Measurements from ENCODE around the gene KRTAP5-1. TPM values are rescaled to one million over a fixed set of nuclear protein-coding genes. Genes with fewer than 3 reads are reported as not detected.

Gene KRTAP5-1
- total RNA-seq, 2 experiments from 2014 or later = not detected

DNA sequence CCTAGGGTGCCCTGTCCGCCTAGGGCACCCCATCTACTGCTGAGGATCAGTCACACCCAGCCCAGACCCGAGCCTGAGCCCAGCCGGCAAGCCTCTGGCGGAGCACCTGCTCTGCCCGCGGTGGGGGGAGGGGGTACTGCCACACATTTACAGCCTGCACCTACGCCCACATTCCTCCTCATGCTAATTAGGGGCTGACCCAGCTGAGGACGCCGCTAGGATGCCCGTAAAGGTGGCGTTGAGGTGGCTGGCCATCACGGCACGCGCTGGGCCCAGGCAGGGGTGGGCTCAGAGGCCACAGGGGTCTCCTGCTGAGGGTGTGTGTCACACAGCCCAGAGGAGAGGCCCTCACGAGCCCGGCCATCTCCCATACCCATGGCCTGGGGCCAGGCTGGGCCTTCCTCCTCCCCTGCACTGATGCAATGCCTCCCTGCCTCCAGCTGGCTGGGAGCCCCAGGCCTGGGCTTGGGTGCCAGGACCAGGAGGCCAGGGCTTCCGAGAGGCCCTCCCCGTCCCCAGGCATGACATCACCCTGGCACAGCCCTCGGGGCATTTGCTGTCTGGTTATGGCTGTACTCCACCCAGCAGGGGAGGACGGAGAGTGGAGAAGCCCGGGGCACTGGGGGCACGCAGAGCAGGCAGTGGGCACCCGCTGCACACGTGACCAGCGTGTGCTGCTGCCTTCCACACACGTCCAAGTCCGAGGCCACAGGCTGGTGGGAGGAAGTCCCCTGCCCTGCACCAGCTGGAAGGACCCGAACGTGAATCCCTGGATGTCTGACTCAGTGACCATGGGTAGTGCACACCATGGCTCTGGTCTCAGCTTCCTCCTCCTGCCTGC, 25.8 kb downstream of the KRTAP5-1 start:
- Histone ChIP-seq H3K4me2 (ENCODE audit: low read length) (no peak overlapping the region), H3K4me3 (ENCODE audit: low read depth, low read length, poor library complexity, severe bottlenecking) (no peak overlapping the region), H3K9me2 (ENCODE audit: insufficient read depth, low read length) (no peaks in the 10 kb centered on the region), H3K9me3 (ENCODE audit: low read length) (no peaks in the 10 kb centered on the region), H3K4me1 (ENCODE audit: insufficient read depth, low read length, poor library complexity, severe bottlenecking) (no peaks in the 10 kb centered on the region), H2AFZ (ENCODE audit: low read length) (no peak overlapping the region), H4K20me1 (ENCODE audit: insufficient read depth, low read length) (no peaks in the 10 kb centered on the region), H3K79me2 (ENCODE audit: insufficient read depth, low read depth, low read length) (no peaks in the 10 kb centered on the region), H3K27ac (ENCODE audit: low read depth, low read length, poor library complexity, severe bottlenecking) (no peak overlapping the region), H3K36me3 (ENCODE audit: insufficient read depth, low read length) (no peaks in the 10 kb centered on the region)
- intact Hi-C loops (cut with micrococcal nuclease; ENCODE audit: unreplicated experiment) = no loop called here
- ChIA-PET CTCF (ENCODE audit: unreplicated experiment) (no interaction called here), POLR2A (no interaction called here)
- BruUV-seq (replicated peaks) = no TSS peak
- no peak for DNase-seq (ENCODE audit: low spot score)
- TF ChIP-seq, protein P1, sequence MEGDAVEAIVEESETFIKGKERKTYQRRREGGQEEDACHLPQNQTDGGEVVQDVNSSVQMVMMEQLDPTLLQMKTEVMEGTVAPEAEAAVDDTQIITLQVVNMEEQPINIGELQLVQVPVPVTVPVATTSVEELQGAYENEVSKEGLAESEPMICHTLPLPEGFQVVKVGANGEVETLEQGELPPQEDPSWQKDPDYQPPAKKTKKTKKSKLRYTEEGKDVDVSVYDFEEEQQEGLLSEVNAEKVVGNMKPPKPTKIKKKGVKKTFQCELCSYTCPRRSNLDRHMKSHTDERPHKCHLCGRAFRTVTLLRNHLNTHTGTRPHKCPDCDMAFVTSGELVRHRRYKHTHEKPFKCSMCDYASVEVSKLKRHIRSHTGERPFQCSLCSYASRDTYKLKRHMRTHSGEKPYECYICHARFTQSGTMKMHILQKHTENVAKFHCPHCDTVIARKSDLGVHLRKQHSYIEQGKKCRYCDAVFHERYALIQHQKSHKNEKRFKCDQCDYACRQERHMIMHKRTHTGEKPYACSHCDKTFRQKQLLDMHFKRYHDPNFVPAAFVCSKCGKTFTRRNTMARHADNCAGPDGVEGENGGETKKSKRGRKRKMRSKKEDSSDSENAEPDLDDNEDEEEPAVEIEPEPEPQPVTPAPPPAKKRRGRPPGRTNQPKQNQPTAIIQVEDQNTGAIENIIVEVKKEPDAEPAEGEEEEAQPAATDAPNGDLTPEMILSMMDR (conservative IDR thresholded peaks at IDR 0.05; ENCODE audit: low read length) = no peak
- no peak for TF ChIP-seq EZH2phosphoT487 (IDR thresholded peaks at IDR 0.05; ENCODE audit: borderline replicate concordance, low read depth, low read length)

DNA sequence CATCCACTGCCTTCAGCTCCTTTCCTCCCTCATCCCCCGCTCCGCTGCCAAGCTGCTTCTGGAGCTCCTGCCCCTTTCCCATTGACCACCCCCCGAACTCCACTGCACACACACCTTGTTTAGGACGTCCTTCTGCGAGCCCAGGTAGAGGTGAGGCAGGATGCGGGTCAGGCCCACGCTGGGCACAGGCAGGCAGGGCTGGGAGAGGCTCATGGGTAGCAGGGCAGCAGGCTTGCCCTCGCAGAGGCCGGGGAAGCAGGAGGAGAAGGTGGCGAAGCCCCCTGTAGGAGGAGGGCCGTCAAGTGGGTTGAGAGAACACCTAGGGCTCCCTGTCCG, 26.3 kb downstream of the KRTAP5-1 start:
- Histone ChIP-seq H3K4me1 (ENCODE audit: insufficient read depth, low read length, poor library complexity, severe bottlenecking) (no peaks in the 10 kb centered on the region), H3K27ac (ENCODE audit: low read depth, low read length, poor library complexity, severe bottlenecking) (no peak overlapping the region), H3K9me3 (ENCODE audit: low read length) (no peaks in the 10 kb centered on the region), H3K4me2 (ENCODE audit: low read length) (no peak overlapping the region), H2AFZ (ENCODE audit: low read length) (no peak overlapping the region), H3K36me3 (ENCODE audit: insufficient read depth, low read length) (no peaks in the 10 kb centered on the region), H3K4me3 (ENCODE audit: low read depth, low read length, poor library complexity, severe bottlenecking) (no peak overlapping the region), H3K9me2 (ENCODE audit: insufficient read depth, low read length) (no peaks in the 10 kb centered on the region), H3K79me2 (ENCODE audit: insufficient read depth, low read depth, low read length) (no peaks in the 10 kb centered on the region), H4K20me1 (ENCODE audit: insufficient read depth, low read length) (no peaks in the 10 kb centered on the region)
- intact Hi-C loops (cut with micrococcal nuclease; ENCODE audit: unreplicated experiment) = no loop called here
- TF ChIP-seq, protein P1 (conservative IDR thresholded peaks at IDR 0.05; ENCODE audit: low read length) = no peak
- no peak for TF ChIP-seq EZH2phosphoT487 (IDR thresholded peaks at IDR 0.05; ENCODE audit: borderline replicate concordance, low read depth, low read length)
- ChIA-PET CTCF (ENCODE audit: unreplicated experiment) (no interaction called here), POLR2A (no interaction called here)
- no peak for DNase-seq (ENCODE audit: low spot score)
- BruUV-seq (replicated peaks) = no TSS peak

Measured in OCI-LY7 (cell line).